ENCODE data around the gene HAUS2.

DNA sequence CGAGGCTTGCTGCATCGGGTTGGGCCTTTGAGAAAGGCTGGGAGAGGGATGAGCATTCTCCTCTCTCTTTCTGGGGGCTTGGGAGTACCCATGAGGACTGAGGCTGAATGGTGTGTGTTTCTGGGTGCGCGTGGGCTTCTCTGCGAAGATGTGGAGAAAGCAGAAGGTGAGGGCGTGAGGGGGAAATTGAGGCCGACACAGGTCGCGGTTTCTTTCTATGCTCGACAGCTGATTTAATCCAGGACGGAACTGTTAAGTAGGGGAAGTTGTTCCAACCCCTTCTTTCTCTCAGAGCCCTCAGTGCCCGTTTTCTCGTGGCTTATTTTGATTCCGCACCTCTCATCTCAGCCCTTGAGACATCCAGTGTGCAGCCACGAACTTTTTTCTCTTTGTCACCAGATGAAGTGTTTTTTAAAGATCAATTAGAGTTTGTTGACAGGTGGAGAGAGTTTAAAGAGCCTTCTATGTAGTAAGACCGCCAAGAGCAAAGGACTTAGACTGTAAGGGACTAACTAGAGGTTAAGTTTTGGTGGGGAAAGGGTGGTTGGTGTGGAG, 27.5 kb downstream of the HAUS2 start:
- TF ChIP-seq, protein P1, sequence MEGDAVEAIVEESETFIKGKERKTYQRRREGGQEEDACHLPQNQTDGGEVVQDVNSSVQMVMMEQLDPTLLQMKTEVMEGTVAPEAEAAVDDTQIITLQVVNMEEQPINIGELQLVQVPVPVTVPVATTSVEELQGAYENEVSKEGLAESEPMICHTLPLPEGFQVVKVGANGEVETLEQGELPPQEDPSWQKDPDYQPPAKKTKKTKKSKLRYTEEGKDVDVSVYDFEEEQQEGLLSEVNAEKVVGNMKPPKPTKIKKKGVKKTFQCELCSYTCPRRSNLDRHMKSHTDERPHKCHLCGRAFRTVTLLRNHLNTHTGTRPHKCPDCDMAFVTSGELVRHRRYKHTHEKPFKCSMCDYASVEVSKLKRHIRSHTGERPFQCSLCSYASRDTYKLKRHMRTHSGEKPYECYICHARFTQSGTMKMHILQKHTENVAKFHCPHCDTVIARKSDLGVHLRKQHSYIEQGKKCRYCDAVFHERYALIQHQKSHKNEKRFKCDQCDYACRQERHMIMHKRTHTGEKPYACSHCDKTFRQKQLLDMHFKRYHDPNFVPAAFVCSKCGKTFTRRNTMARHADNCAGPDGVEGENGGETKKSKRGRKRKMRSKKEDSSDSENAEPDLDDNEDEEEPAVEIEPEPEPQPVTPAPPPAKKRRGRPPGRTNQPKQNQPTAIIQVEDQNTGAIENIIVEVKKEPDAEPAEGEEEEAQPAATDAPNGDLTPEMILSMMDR (IDR thresholded peaks at IDR 0.05) = no peak
- TF ChIP-seq EZH2 (IDR thresholded peaks at IDR 0.05) = no peak
- no peak for TF ChIP-seq EZH2phosphoT487 (IDR thresholded peaks at IDR 0.05)

Data from neural progenitor cell (in vitro differentiated cells).